Endothelial cell of coronary artery (primary cell): ENCODE measurements around the gene SLC16A2. TPM values are rescaled to one million over a fixed set of nuclear protein-coding genes. Genes with fewer than 3 reads are reported as not detected.

Experiments used
- total RNA-seq: library from RNA; depleted of rRNA; stranded (reverse); fragments of >200 nt; gene quantifications from 2 replicates; pipeline ENCODE4 v1.2.3, GENCODE V29; 2014

The SLC16A2 gene
- 0.36 and 0.94 TPM in 2 replicates for total RNA-seq

DNA sequence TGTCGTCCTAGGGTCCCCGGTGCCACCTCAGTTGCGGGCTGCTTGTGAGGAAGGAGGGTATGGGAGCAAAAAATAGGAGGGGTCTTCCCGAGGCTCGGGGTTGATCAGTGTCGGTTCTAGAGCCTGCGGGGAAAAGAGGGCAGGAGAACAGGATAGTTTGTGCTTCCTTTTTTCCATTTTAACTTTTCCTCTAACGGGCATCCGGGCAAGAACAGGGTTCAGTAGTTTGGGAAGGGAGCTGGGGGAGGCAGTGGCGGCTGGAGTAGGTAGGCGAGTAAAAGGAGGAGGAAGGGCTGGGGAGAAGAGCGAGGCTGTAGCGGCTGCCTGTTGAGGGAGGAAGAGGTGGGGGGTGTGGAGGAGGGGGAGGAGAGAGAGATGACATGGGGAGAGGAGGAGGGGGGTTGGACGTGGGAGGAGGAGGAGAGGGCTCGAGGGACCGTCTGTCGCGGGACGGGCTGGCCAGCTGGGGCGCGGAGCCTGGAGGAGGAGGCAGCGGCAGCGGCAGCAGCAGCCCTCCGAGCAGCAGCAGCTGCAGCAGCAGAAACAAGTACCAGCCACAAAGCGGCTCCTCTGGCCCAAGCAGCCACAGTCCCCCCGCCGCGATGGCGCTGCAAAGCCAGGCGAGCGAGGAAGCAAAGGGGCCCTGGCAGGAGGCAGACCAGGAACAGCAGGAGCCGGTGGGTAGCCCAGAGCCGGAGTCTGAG lies at the start of gene SLC16A2:
TSS of gene SLC16A2 (plus strand) at position 458 of the 704 bp plus-strand sequence. CDS start at position 603, 145 bp downstream.

Other genes with a start within 250 kb of the SLC16A2 start
- not detected in 2 replicates for gene ZCCHC13, start 117.3 kb upstream of the SLC16A2 start, total RNA-seq
- 44.9 and 49.9 TPM in 2 replicates for gene RLIM, start 193.1 kb downstream of the SLC16A2 start, total RNA-seq